GM18502 (cell line): Measurements from ENCODE around the gene P2RX1.
"Not testable (repeated sequence)": the region's sequence is repeated elsewhere in the genome, so short reads cannot be mapped to it uniquely, and the experiment has no call there.

Source experiments
- ATAC-seq: cut with Tn5 transposase; IDR thresholded peaks from one replicate; pipeline ENCODE4 v1.9.1; 2021; ENCODE audit warnings: mild to moderate bottlenecking; ENCODE audit not compliant: unreplicated experiment, poor library complexity

Gene P2RX1

DNA sequence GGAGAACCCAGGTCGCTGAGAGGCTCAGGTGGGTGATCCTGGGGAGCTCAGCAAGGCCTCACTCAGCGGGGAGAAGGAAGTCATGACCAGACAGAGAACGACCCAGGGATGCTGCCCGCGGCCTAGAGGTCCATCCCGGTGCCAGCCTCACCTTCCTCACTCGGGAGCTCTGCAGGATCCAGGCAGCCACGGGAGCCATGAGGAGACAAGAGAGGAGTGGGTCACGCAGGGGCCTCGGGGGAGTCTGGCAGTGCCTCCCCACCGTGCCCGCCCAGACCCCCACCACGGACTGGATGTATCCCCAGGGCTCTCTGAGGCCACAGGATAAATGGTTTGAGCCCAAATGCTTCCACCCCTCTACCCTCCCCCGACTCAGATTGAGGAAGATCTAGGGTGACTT, 37.3 kb upstream of the P2RX1 start:
- no peak for ATAC-seq

DNA sequence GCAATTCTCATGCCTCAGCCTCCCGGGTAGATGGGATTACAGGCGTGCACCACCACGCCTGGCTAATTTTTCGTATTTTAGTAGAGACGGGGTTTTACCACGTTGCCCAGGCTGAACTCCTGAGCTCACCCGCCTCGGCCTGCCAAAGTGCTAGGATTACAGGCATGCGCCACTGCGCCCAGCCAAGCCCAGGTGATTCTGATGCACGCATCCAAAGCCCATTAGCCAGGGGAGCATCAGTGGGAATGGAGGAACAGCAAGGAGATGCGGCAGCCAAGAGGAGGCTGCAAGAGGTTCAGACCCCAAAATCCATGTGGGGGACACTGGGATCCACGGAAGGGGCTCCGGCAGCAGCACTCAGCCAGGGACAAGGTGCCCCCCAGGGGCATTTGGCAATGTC, 35.9 kb upstream of the P2RX1 start:
- ATAC-seq = no peak

DNA sequence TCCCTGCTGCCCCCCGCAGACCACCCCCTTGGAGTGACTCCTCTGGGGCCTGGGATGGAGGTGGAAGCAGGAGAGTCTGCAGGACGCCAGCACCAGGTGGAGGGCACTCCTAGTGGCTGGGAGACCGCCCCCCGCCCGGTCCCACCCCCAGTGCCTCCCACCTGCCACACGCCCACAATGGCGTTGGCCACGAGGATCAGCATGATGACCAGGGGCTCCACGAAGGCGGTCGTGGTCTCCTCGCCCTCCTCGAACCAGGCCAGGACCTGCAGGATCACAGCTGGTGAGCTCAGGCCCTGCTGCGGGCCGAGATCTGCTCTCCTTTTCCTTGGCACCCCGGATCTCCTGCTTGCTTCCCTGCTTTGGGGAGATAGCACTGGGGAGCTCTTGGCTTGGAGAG, 35.2 kb upstream of the P2RX1 start:
- no peak for ATAC-seq

DNA sequence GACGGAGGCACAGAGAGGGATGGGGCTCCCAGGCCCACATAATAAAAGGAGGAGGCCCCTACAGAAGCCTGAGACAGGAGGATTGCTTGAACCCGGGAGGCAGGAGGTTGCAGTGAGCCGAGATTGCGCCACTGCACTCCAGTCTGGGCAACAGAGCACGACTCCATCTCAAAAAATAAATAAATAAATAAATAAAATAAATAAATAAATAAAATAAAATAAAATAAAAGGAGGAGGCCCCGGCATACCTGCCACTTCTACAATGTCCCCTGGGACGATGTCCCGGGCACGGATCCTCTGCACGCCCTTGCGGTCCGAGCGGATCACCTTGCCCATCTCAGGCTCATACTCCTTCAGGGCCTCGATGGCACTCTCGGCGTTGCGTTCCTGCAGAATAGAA, 34.7 kb upstream of the P2RX1 start:
- no peak for ATAC-seq

DNA sequence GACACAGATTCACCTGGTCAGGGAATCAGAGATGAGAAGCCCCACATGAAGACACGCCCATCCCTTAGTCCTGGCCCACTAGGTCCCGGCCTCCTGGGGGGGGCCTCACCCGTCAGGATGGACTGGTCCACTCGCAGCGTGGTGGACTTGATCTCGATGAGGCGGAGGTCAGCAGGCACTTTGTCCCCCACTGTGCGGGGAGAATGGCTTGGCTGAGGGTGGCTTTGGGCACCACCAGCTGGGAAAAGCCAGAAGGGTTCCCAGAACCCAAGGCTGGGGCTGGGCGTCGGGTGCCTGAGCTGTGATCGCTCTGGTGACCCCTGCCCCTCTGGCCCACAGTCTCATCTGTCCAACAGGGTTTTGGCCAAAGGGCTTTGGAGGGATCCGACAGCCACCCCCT, 34.3 kb upstream of the P2RX1 start:
- ATAC-seq = no peak

DNA sequence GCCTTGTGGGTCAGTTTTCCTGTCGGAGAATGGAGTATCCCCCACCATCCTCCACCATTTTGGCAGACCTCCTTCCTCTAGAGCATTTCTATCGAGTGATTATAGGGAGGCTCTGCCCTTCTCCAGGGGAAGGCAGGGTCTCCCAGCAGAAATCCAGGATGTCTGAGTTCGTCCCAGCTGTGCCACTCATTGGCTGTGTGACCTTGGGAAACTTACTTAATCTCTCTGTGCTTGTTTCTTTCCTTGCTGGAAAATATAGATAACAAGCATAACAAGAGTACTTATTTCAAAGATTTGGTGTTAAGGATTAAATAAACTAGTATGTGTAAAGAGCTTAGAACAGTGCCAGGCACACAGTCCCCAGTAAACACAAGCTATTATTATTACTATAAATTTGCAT, 33.2 kb upstream of the P2RX1 start:
- no peak for ATAC-seq

DNA sequence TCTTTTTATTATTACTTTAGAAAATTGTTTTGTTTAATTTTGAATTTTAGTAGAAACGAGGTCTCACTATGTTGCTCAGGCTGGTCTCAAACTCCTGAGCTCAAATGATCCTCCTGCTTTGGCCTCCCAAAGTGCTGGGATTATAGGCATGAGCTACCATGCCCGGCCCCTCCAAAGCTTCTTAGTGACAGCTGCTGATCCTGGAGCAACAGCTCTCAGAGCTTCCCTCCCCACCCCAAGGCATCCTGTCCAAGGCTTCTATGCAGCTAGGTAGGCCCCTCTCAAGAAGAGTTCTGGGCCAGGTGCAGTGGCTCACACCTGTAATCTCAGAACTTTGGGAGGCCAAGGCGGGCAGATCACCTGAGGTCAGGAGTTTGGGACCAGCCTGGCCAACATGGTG, 32.3 kb upstream of the P2RX1 start:
- ATAC-seq = not testable (repeated sequence)

DNA sequence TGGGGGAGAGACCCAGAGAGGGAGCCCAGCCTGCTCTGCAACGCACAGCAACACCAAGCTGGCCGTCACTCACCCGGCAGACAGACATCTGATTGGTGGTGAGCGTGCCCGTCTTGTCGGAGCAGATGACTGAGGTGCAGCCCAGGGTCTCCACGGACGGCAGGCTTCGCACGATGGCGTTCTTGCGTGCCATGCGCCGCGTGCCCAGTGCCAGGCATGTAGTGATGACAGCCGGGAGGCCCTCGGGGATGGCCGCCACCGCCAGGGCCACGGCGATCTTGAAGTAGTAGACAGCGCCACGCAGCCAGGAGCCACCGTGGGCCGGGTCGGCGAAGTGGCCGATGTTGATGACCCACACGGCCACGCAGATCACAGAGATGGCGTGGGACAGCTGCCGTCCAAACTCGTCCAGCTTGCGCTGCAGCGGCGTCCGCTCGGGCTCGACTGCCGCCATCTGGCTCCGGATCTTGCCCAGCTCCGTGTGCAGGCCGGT, 31.1 kb upstream of the P2RX1 start:
- no peak for ATAC-seq

DNA sequence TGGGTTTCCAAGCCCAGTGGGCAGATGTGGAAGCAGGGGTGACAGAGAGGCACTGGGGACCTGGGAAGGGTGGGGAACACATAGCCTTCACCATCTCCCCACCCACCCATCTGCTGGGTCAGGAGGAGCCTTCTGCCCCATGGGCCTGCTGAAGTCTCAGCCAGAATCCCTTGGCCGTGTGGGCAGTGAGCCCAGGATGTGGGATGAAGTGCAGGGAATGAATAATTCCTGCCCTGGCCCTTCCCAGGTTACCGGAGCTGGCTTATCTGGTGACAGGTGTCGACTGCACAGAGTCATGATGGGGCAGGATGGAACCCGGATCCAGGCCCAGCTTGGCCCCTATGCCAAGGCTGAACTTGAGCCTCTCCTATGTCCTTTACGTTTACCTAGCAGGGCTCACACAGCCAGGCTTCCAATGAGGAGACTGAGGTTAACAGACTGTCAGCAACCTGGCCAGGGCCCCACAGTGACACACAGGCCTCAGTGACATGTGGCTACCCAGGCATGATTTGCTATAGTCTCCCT, 30.5 kb upstream of the P2RX1 start:
- ATAC-seq = no peak

DNA sequence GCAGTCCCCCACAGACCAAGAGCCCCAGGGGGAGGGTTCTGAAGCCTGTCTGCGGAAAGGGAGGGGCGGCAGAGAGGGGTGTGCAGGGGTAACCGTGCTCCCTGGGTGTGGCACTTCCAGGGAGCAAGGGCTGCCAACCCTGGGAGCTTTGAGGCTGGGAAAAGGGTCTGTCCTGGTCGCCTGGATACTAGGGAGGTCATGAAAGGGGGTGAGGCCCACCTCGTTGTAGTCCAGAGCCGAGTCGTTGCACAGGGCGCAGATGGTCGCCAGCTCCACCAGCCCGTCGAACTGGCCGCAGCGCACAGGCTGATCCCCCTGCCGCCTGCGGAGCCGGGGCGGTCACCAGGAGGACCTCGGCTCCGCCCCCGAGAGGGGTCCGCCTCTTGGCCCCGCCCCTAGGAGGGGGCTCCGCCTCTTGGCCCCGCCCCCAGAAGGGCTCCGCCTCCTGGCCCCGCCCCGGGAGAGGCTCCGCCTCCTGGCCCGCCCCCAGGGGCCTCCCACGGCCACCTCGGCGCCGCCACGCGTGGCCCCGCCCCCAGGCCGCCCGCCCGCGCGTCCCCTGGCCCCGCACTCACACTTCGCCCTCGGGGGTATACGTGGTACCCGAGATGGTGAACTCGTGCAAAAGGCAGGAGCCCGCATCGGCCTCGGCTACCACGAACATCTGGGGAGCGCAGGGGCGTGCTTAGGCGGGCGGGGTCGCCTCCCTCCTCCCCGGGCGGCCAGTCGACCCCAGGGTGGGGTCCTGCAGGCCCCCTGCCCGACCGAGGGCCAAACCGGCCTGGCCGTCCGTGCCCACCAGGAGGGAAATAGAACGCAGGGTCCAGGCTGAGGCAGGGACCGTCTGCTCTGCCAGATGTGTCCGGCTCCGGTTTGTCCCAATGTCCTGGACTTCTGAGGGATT, 28.5 kb upstream of the P2RX1 start:
- ATAC-seq = no peak

DNA sequence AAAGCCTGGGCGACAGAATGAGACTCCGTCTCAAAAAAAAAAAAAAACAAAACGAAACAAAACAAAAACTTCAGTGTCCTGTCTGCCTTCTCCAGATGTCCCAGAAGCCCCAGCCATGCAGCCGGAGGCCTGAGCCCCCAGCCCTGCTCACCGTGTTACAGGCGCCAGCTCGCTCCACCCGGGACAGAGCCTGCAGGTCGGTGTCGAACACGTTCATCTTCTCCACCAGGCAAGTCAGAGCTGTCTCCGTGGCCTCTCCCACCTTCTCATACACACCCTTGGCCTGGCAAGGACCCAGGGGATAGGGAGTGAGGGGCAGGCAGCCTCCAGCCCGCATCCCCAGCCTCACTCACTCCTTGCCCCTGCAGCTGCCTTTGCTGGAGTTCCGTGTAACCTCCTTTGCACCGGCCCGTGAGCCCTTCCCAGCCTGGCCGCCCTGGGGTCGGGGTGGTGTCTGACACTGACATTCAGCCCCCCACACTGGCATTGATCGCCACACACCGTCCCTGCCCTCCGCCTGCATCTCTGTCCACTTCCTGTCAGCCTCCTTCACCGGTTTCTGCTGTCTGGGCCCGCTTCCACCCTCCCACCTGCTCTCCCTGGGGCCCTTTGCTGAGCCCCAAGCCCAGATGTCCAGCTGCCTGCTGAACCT, 27.1 kb upstream of the P2RX1 start:
- no peak for ATAC-seq

DNA sequence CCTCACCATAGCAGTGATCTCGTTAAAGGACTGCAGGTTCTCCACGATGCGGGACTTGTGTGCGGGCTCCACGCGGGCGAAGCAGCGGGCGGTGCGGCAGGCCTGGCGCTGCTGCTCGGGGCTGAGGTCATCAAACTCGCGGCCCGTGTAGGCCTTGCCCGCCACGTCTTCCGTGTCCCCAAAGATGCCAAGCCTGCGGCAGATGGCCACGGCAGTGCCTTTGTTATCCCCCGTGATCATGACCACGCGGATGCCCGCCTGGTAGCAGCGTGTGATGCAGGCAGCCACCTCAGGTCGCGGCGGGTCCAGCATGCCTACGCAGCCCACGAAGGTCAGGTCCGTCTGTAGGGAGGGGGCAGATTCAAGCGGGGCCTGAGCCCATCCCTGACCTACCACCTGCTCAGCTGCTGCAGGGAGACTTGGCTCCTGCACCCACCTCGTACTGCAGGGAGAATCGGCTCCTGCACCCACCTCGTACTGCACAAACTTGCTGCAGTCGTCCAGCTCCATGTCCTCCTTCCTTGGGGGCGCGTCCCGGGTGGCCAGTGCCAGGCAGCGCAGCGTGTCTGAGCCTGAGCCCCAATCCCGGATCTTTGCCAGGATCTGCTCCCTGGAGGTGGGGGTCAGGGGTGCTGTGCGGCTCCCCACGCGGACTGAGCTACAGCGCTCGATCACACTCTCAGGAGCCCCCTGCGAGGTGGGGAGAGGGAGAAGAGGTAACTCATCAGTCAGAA, 24.9 kb upstream of the P2RX1 start:
- no peak for ATAC-seq

DNA sequence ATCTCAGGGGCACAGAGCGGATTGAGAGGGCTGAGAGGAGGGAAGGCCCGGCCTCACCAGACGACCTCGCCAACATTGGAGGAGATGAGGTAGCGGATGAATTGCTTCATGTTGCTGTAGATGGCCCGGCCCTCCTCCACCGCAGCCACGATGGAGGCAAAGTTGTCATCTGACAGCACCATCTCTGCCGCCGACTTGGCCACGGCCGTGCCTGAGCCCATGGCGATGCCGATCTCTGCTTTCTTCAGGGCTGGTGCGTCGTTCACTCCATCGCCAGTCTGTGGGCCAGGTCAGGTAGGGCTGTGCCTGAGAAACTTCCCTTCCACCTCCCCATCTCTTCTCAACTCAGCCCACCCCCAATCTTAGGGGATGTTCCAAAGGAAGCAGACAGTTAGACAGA, 21.1 kb upstream of the P2RX1 start:
- no peak for ATAC-seq

DNA sequence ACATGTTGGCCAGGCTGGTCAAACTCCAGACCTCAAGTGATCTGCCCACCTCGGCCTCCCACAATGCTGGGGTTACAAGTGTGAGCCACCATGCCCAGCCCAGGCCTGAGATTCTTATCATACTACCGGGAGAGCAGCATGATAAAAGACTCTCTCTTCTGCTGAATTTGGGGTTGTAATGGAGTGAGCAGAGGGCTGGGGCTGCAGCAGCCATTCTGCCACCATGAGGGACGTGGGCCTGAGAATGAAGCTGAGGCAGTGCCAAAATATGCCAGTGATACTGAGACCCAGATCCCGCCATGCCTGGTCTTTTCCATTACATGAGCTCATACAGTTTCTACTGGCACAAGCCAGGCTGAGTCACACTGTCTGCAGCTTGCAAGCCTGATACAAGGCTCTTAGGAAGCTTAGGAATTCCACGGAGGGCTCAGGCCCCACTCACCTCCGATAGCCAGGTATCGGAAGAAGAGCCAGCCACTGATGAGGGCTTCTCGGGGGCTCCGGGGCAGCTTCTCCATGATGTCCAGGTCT, 19.6 kb upstream of the P2RX1 start:
- no peak for ATAC-seq

DNA sequence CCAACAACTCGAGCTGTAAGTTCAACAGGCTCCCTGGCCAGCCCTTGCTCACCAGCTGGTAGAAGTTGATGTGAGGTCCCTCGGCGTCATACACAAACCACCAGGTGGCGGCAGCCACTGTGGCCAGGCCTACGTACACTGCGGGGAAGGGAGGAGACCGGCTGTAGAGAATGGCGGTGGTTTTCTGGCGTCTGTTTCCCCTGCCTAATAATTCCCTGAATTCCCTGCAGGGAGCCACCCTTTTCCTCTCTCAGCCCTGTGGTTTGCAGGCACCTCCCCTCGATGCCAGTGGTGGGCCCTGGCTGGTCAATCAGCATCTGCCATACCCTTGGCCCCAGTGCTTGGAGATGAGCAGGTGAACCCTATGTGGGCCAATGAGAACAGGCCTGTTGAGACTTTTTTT, 18.9 kb upstream of the P2RX1 start:
- no peak for ATAC-seq

DNA sequence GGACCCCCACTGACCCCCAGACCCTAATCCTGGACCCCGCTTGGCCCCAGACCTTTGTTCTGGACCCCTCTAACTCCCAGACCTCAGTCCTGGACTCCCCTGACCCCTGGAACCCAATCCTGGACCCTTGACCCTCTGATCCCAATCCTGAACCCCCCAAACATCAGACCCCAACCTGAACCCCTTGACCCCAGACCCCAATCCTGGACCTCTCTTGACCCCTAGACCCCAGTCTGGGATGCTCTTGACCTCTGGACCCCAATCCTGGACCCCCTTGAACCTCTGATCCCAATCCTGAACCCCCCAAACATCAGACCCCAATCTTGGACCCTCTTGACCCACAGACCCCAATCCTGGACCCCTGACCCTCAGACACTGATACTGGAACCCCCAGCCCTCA, 13.5 kb upstream of the P2RX1 start:
- ATAC-seq = no peak

DNA sequence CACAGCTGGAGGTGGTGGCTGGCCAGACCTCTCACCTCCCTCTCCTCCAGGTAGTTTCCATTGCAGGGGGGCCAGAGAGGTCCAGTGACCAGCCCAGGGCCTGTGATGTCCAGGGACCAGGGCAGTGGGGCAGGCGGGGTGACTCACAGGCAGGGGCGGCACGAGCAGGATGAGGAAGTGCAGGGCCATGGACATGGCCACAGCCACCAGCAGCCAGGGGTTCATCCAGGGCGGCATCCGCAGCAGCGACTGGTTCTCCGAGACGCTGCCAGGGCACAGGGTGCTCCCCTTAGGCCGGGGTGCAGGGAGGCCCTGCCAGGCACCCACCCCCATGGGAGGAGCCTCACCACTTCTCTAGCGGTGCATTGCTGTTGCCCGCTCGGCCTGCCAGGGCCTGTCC, 12.9 kb upstream of the P2RX1 start:
- no peak for ATAC-seq

DNA sequence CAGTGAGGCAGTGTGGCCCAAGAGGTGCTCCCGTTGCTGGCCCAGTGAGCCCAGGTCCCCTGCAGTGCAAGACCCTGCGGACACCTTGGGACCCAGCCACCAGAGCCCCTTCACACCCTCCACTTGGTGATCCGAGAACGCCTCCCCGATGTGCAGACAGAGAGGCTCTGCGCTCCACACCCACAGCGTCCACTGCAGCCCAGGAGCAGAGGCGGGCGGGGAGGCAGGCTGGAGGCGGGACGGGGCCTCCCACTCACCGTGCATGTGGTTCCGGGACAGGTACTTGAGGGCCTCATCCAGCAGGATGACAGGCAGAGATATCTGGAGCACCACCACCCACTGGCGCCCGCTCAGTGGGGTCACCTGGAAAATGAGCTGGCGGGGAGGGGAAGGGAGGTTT, 12.1 kb upstream of the P2RX1 start:
- no peak for ATAC-seq

DNA sequence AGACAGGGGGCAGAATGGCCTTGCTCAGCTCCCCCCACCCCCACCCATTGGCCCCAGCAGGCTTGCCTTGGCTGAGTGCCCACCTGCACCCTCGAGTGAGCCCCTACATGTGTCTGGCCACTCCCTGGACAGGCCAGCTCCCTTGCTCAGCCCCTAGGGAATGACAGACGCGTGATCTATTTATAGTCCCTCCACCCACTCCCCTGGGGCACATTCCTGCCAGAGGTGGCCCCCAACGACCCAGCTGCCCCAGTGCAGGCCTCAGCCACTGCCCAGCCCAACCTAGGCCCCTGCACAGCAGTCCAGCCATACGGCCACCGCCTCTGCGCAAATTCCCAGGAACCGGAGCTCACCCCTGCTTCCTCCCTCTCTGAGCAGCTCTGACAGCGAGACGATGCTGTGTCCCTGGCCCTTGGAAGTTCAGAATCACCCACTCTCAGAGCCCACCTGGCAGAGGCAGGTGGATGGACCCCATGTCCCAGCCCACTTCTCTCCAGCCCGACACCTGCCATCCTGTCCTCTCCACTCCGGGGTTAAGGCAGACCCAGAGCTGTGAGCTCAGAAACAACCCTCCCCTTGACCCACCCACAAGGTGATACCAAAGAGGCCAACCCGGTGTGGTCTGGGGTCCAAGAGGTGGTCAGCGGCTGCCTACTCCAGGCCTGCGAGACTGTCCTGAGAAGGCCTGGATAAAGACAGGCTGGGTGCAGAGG, 11.5 kb upstream of the P2RX1 start:
- no peak for ATAC-seq
